A549 (cell line): ENCODE data around the gene UNCX.

Source experiments
- CTCF ChIP-seq: fragments of >200 bp; sonication (Bioruptor Twin); formaldehyde crosslinking; IDR thresholded peaks from 3 replicates; pipeline ENCODE4 v1.5.1; 2016
- HOXA7 ChIP-seq: fragments of 250-450 bp; sonication (Bioruptor Pico); IDR thresholded peaks from 2 replicates; pipeline ENCODE4 v1.5.0; 2020; ENCODE audit warnings: mild to moderate bottlenecking, moderate library complexity
- JUN ChIP-seq, 2 experiments: fragments of >200 bp; sonication (Bioruptor Twin); formaldehyde crosslinking; IDR thresholded peaks; 2 replicates in 1 of 2; 3 replicates in 1 of 2; pipeline ENCODE4 v1.6.1; 2016 to 2017
- POLR2A ChIP-seq: IDR thresholded peaks from 2 replicates; pipeline ENCODE4 v1.6.1; 2012; ENCODE audit warnings: mild to moderate bottlenecking, low read length
- RAD21 ChIP-seq, 2 experiments: fragments of >200 bp in 1 of 2; sonication (Bioruptor Twin) in 1 of 2; formaldehyde crosslinking in 1 of 2; IDR thresholded peaks in 1 of 2; conservative IDR thresholded peaks in 1 of 2; 2 replicates in 1 of 2; 3 replicates in 1 of 2; pipeline ENCODE4 v1.6.1; 2012 to 2018; ENCODE audit warnings: inconsistent platforms in 1 of 2
- RFX5 ChIP-seq: fragments of 450-650 bp; IDR thresholded peaks from 2 replicates; pipeline ENCODE4 v1.7.1; 2014; ENCODE audit warnings: antibody characterized with exemption, mild to moderate bottlenecking, moderate library complexity

- TF ChIP-seq HOXA7 (CRISPR knock-in tag) (no peak), RFX5 (no peak), JUN (IDR thresholded peaks at IDR 0.05) (no peak), POLR2A (no peak), CTCF (no peak), RAD21 (conservative IDR thresholded peaks at IDR 0.05 in 1 of 2, IDR thresholded peaks at IDR 0.05 in 1 of 2) (no peak)
These were observed 21.1 kb upstream of the UNCX start for GRCh38 chr7:1211611-1212010.
